Osteocyte (in vitro differentiated cells): Measurements from ENCODE around the gene HTR6. TPM values are rescaled to one million over a fixed set of nuclear protein-coding genes. Genes with fewer than 3 reads are reported as not detected.
"Not testable (repeated sequence)": the region's sequence is repeated elsewhere in the genome, so short reads cannot be mapped to it uniquely, and the experiment has no call there.

Experiments used
- DNase-seq: peaks from one replicate; pipeline ENCODE4 v3.0.0; 2021; ENCODE audit warnings: mixed read lengths; ENCODE audit not compliant: unreplicated experiment; ENCODE audit errors: extremely low spot score
- H3K27ac Mint-ChIP-seq: one replicate; pipeline ENCODE4 v1.8.0; 2021; ENCODE audit warnings: mild to moderate bottlenecking, mixed read lengths; ENCODE audit not compliant: unreplicated experiment
- H3K27me3 Mint-ChIP-seq: one replicate; pipeline ENCODE4 v1.8.0; 2021; ENCODE audit warnings: mixed read lengths; ENCODE audit not compliant: unreplicated experiment
- H3K36me3 Mint-ChIP-seq: one replicate; pipeline ENCODE4 v1.8.0; 2021; ENCODE audit warnings: mixed read lengths; ENCODE audit not compliant: unreplicated experiment
- H3K4me1 Mint-ChIP-seq: one replicate; pipeline ENCODE4 v1.8.0; 2021; ENCODE audit warnings: mixed read lengths; ENCODE audit not compliant: unreplicated experiment
- H3K4me3 Mint-ChIP-seq: one replicate; pipeline ENCODE4 v1.8.0; 2021; ENCODE audit warnings: mild to moderate bottlenecking, moderate library complexity, mixed read lengths; ENCODE audit not compliant: unreplicated experiment
- H3K9me3 Mint-ChIP-seq: one replicate; pipeline ENCODE4 v1.8.0; 2021; ENCODE audit warnings: mixed read lengths; ENCODE audit not compliant: unreplicated experiment
- CTCF ChIP-seq: fragments of 200-600 bp; sonication (generic); IDR thresholded peaks from 2 replicates; pipeline ENCODE4 v1.5.0; 2021; ENCODE audit warnings: antibody characterized with exemption, mild to moderate bottlenecking, moderate library complexity
- total RNA-seq: library from RNA; stranded (reverse); gene quantifications from 2 replicates; pipeline ENCODE4 v1.2.1, GENCODE V29; 2021

The HTR6 gene
- total RNA-seq, 1 donor from 2014 or later: 0.16 TPM

GRCh38 chr1:19637606-19638005, 27.1 kb upstream of the HTR6 start:
- H3K27me3 Mint-ChIP-seq: no peaks in the 10 kb centered on the region
- H3K4me3 Mint-ChIP-seq: no peak overlapping the region
- TF ChIP-seq CTCF: no peak
- H3K9me3 Mint-ChIP-seq: no peaks in the 10 kb centered on the region
- H3K36me3 Mint-ChIP-seq: no peaks in the 10 kb centered on the region
- no peak overlapping the region for H3K27ac Mint-ChIP-seq
- DNase-seq: no peak
- peaks cover 40% of the 10 kb centered on the region for H3K4me1 Mint-ChIP-seq

GRCh38 chr1:19639228-19639627, 25.4 kb upstream of the HTR6 start:
- peaks cover 50% of the 10 kb centered on the region for H3K4me1 Mint-ChIP-seq
- H3K36me3 Mint-ChIP-seq, H3K9me3 Mint-ChIP-seq, DNase-seq, H3K27me3 Mint-ChIP-seq, H3K4me3 Mint-ChIP-seq, H3K27ac Mint-ChIP-seq: not testable (repeated sequence)

GRCh38 chr1:19639999-19640362, 24.7 kb upstream of the HTR6 start:
- Mint-ChIP-seq H3K27me3 (no peaks in the 10 kb centered on the region), H3K9me3 (no peaks in the 10 kb centered on the region), H3K27ac (peak overlapping the region; percentile 79), H3K36me3 (no peaks in the 10 kb centered on the region), H3K4me3 (no peak overlapping the region), H3K4me1 (peaks cover 50% of the 10 kb centered on the region)
- TF ChIP-seq CTCF: no peak
- DNase-seq: no peak

GRCh38 chr1:19640363-19641316, 24.0 kb upstream of the HTR6 start:
- DNase-seq: peak; percentile 93

GRCh38 chr1:19643121-19643520, 21.6 kb upstream of the HTR6 start:
- H3K9me3 Mint-ChIP-seq: no peaks in the 10 kb centered on the region
- peak overlapping the region; percentile 81 for H3K27ac Mint-ChIP-seq
- TF ChIP-seq CTCF: no peak
- no peak for DNase-seq
- peak overlapping the region; percentile 79 for H3K4me3 Mint-ChIP-seq
- H3K4me1 Mint-ChIP-seq: peaks cover 63% of the 10 kb centered on the region
- no peaks in the 10 kb centered on the region for H3K27me3 Mint-ChIP-seq
- no peaks in the 10 kb centered on the region for H3K36me3 Mint-ChIP-seq

More at GRCh38 chr1:19640363-19641316, 24.0 kb upstream of the HTR6 start:
- H3K36me3 Mint-ChIP-seq: no peaks in the 10 kb centered on the region
- peak; percentile 40 for TF ChIP-seq CTCF
- no peaks in the 10 kb centered on the region for H3K9me3 Mint-ChIP-seq
- no peak overlapping the region for H3K4me3 Mint-ChIP-seq
- peaks cover 51% of the 10 kb centered on the region for H3K4me1 Mint-ChIP-seq
- H3K27me3 Mint-ChIP-seq: no peaks in the 10 kb centered on the region
- peak overlapping the region; percentile 79 for H3K27ac Mint-ChIP-seq
